Suppressor macrophage treated with lipopolysaccharide for 4 hours (primary cell): ENCODE results near the gene TMED5.
"Not testable (repeated sequence)": the region's sequence is repeated elsewhere in the genome, so short reads cannot be mapped to it uniquely, and the experiment has no call there.

Experiments
- DNase-seq: peaks from one replicate; pipeline ENCODE4 v3.0.0-alpha.2; 2020

The TMED5 gene

DNA sequence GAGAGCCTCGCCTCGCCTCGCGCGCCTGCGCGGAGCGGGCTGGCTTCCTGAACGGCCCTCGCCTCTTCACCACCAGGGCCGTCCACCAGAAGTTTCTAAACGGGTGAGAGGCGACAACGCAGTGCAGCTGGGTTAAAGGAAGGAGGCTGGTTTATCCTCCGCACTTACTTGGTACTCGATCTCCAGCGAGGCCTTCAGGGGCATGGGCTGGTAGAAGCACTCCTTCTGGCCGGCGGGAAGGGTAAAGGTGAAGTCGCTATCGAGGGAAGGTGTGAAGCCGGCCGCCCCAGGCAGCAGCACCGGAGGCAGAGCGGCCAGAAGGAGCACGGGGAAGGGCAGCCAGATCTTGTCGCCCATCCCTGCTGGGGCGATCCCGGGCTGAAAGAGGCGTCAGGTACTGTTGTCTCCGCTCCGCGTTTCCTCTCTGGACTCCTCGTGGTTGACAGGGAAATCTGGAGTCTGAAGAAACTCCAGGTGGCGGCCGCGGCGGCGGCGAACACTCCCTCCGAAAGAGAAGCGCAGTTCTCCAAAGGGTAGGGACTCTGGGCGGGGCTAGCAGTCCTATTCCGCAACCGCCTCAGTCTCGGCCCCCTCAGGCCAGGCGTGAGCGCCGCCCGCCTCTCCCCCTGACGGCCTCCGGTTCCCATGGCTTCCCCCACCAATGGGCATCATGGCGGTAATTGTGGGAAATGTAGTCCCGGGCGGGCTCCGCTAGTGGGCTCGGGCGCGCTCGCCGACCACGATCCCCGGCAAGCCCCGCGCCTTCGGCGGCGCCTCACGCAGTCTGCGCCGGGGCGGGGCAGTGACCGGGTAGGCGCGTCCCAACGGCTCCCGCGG is at the start of gene TMED5:
TMED5 (minus strand) TSS at position 528 of the 837 bp plus-strand sequence; CDS start at position 357, 171 bp downstream.
- DNase-seq = peak; percentile 99

DNA sequence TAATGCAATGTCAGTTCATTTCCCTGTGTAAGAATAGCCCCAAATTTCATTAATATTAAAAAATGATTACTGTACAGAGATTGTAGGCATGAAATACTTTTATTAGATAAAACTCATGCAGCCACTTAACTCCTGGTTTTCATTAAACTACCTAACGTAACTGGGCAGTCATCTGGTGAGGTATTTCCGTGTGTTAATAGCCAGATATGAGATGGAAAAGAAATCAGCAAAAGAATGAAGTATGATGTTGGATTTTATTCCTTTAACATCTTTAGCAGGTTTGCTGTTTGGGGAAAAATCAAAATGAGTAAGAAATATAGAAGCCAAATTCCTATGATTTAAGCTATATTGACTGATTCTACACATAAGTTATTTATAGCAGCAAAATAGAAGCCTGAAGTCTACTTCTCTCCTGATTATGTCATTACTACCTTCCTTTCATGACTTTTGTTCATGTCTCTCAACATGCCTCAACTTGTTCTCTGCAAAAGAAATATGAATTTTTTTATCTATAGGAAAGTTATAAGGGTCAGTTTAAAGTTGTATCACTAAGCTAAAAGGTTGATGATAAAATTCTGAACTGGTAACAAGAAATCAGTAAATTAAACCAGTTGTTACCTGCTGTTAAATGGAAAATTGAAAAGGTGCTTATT is 42.9 kb upstream of the TMED5 start:
- DNase-seq = no peak

DNA sequence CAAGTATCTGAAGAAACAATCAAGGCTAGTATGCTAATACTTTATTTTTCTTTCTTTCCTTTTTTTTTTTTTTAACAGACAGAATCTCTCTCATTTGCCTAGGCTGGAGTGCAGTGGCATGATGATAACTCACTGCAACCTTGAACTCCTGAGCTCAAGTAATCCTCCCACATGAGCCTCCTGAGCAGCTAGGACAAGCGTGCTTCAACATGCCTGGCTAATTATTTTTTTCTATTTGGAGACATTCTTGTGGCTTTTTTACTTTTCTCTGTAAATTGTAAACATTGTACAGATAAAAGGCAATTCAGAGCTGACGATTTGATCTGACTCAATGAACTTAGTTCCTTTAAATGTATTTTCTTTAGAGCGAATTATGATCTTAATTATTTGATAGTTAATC is 41.7 kb upstream of the TMED5 start:
- no peak for DNase-seq

DNA sequence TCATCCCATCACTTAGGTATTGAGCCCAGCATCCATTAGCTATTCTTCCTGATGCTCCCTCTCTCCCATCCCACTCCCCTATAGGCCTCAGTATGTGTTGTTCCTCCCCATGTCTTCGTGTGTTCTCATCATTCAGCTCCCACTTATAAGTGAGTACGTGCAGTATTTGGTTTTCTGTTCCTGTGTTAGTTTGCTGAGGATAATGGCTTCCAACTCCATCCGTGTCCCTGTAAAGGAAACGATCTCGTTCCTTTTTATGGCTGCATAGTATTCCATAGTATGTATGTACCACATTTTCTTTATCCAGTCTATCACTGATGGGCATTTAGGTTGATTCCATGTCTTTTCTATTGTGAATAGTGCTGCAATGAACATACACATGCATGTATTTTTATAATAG is 40.5 kb upstream of the TMED5 start:
- DNase-seq = not testable (repeated sequence)

DNA sequence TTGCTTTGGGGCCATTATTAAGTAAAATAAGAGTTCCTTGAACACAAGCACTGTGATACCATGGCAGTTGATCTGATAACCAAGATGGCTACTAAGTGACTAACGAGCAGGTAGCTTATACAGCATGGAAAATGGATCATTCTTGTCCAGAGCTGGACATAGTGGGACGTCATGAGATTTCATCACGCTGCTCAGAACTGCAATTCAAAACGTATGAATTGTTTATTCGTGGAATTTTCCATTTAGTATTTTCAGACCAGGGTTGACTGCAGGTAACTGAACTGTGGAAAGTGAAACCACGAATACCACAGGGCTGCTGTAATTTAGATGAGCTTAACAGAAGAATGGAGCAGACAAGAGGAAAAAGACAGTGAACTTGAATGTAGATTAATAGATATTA is 39.2 kb upstream of the TMED5 start:
- no peak for DNase-seq

DNA sequence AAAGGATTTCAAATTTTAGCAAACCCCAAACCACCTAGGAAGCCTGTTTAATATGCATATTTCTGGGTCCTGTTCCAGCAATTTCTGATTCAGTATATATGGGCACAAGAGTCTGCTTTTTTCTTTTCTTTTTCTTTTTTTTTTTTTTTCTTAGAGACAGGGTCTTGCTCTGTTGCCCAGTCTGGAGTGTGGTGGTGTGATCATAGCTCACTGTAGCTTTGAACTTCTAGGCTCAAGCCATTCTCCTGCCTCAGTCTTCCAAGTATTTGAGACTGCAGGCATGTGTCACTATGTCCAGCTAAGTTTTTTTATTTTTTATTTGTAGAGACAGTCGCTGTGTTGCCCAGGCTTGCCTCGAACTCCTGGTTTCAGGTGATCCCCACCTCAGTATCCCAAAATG is 35.1 kb upstream of the TMED5 start:
- DNase-seq = no peak

DNA sequence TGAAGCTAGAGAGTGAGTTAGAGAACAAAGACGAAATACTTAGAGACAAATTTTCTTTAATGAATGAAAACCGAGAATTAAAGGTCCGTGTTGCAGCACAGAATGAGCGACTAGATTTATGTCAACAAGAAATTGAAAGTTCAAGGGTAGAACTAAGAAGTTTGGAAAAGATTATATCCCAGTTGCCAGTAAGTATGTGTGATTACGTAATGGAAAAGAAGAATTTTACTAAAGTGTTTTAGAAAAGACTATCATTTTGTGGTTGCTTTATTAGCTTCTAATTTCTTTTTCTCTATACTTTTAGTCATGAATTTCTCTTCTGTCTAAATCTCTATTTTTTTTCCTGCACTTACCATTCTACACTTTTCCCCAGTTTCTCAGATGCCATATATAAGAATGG is 27.0 kb upstream of the TMED5 start:
- no peak for DNase-seq

DNA sequence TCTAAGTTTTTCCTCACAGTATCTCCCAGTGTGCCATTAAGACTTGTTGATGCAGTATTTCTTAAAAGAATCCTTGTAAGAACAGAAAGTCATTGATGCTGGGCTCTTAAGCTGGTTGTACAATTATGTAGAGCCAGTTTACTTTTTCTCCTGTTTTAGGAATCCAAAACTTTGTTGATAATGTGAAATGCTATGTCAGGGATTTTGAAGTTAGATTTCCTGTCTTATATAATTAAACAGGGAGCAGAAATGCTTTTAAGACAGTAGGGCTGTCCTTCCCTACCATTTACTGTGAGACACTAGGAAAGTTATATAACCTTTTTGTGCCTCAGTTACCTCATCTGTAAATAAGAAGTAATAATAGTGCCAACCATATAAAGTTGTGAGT is 26.3 kb upstream of the TMED5 start:
- no peak for DNase-seq

DNA sequence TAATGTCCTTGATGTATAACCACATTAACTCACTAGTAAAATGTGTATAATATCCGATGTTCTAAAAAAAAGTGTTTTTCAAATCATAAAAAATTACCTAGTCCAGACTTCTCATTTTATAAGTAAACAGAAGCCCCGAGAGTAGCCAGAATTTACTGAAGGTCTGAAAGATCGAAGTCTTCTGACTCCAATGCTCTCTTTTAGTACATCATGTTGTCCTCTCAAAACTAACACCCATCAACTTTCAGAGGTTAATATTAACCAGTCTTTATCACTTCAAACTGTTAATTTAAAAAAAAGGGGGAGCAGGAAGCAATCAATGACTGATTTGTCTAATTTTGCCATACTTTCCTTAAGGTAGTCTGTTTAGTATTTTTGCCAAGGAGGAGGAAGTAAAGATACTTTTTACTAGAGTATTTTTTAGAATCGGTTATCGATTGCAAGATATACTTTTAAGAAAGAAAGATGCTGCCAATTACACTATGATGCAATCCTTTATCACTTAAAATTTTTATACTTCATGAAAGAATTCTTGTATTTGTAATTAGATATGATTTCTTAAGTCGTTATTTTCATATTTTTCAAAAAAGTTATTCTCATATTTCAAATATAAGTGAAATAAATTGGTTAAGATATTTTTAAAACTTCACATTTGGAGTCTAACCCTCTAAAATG is 25.8 kb upstream of the TMED5 start:
- no peak for DNase-seq

DNA sequence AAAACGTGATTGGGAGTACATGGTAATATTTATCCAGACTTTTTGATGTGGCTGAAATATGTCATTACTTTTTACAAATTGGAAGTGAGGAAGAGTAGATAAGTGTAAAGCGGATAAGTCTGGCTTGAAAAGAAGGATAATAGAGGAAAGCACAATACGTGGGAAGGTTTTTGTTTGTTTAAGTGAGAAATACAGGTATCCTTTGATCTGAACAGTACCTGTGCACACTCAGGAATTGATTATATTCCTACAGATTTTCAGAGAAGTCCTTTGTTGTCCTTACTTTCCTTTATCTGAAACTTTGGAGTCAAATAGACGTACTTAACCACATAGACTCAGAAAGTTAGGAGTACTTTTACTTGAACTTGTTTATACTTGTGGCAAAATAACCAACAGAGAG is 20.5 kb upstream of the TMED5 start:
- no peak for DNase-seq

DNA sequence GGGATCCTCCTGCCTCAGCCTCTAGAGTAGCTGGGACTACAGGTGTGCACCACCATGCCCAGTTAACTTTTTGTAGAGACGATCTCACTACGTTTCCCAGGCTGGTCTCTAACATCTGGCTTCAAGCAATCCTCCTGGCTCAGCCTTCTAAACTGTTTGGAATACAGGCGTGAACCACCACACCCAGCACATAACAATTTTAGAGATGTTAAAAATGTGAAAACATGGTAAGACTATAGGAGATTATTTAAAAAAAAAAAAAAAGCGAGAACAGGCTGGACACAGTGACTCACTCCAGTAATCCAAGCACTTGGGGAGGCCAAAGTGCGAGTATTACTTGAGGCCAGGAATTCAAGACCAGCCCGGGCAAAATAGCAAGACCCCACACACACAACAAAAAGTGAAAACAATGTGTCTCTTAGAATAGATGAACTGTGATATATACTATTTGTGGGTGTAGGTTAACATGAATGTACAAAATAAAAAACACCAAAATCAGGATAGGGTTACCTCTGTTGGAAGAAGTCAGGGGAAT is 19.9 kb upstream of the TMED5 start:
- DNase-seq = no peak

DNA sequence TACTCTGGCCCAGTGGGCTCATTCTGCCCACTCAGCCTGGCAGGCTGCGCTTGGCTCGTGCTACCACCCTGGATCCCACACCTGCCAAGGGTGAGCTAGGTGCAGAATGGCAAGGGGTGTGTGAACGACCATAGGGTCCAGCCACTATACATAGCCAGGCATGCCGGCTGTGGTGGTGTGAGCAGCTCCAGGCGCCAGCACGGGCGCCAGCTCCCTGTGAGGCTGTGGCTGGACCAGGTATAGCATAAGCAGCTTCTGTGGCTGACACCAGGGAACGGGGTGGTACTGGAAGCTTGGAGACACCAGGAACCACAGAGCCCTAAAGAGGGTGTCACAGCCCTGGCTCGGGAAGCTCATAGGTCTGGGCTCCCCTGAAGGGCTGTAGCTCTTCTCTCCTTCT is 18.9 kb upstream of the TMED5 start:
- DNase-seq = no peak

DNA sequence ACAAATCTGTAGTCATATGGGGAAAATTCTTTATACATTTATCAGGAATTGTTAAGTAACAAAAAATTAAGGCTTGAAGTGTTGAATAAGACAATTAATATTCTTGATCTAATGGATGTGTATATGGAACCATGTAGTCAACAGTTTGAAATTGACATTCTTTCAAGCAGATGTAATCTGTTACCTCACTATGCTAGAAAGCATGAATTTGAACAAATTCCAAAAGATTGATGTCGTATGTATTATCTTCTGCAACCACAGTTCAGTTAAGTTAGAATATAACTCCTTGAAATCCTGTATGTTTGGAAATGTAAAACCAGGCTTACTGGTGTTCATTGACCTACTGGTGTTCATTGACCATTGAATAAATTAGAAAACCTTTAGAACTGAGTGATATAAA is 16.4 kb upstream of the TMED5 start:
- DNase-seq = no peak

DNA sequence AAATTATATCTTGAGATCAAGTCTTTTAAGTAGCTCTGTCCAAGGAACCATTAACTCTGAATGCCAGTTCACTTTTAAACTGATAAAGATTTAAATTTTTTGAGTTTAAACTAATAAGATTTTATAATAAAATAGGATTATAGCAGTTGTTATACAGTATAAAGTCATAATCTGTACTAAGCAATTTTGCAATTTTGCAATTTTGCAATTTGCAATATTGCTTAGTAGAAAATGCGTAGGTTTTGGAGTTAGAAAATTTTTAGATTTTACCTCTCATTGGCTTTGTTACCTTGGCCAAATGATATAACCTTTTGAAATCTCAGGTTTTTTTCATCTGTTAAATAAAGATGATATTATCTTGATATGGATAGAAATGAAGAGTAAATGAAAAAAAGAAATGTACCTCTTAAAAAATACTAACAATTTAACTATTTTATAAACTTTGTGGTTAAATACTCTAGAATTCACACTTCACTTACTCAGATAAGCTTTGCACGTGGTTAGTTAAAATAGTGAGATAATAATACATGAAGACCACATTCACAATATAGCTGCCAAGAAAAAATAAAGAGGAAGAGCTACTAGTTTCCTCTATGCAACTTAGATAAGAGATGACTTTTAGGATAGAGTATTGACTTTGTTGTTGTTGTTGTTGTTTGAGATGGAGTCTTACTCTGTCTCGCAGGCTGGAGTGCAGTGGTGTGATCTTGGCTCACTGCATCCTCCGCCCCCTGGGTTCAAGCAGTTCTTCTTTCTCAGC is 14.2 kb upstream of the TMED5 start:
- DNase-seq = no peak

DNA sequence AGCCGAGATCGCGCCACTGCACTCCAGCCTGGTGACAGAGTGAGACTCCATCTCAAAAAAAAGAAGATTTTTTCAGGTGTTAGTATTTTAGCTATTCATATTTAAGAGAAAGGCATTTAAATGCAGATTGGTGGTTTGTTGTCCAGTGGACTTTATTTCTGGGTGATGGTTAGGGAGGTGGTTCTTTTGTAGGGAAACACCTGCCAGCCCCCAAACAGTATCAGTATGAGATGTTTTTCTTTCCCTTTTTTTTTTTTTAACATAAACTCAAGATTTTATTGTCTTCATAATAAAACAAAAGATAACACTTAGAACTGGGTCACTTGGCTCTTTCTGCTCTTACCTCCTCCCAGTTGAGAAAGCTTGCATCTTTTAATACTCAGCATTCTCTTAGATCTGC is 10.2 kb upstream of the TMED5 start:
- no peak for DNase-seq

DNA sequence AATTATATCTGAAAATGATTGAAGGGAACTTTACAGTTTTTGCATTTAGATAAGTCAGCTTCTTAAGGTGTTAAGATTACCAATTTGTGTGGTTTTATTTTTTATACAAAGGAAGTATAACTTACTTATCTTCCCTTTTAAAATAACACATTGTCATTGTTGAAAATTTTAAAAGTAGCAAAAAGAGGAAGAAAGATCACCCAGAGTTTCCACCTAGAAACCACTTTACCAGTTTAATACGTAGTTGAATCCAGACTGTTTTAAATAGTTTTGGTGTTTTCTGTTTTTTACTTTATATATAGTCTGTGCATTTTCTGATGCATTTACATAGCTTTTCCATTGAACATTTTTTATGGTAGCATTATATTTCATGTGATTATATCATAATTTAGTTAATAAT is 6.5 kb upstream of the TMED5 start:
- DNase-seq = no peak

DNA sequence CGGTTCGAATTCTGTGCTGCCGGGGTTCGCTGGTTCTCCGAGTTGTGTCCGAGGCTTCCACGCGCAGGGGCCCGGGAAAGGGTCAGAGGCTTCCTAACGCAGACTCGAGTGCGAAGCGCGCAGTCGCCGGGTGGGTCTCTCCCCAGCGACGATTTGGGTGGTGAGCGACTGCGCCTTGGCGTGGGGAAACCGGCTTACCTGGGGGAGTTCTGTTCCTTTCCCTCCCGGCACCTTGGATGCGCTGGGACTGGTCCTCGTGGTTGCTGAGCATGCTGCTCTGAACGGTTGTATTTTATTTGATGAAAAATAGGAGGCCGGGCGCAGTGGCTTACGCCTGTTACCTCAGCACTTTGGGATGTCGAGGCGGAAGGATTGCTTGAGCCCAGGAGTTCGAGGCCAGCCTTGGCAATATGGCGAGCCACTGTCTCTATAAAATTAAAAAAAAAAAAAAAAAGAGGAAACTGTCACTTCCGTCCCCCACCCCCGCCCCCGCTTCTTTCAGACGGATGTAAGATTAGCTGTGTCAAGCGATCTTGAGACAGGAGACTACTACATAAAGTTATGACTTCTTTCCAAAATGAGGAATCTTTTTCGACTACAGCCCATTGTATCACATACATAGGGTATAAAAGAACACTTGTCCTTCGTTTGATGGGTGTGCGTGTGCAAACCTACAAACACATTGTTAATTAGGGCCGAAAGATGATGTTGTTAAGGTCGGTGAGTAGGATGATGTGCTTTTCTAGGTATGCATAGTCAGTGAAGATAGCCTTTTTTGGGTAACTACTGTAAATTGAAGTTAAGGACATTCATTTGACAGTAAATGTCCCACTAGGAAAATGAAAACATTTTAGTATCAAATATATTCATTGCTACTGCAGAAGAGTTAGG is 755 bp upstream of the TMED5 start, which contains the start of gene CCDC18:
CCDC18 (plus strand) TSS at position 2 of the 891 bp plus-strand sequence. CDS start 2,638 bp downstream, outside the sequence.
- DNase-seq = peak; percentile 68

DNA sequence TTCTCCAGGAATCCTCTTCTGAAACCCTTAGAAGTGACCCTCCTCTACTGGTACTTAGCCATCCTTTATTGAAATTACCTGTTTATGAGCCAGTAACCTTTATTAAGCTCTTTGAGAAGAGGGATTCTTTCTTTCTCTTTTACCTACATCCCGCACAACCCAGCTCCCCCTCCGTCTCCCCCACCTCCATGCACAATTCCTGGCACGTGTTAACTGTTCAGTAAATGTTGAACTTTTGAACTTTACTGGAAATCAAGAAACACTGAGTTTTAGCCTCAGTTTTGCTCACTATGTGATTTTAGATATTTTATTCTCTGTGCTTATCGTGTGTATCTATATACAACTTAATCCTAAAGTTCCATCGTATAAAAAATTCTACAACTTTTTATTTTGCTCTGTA is 1.8 kb downstream of the TMED5 start:
- no peak for DNase-seq

DNA sequence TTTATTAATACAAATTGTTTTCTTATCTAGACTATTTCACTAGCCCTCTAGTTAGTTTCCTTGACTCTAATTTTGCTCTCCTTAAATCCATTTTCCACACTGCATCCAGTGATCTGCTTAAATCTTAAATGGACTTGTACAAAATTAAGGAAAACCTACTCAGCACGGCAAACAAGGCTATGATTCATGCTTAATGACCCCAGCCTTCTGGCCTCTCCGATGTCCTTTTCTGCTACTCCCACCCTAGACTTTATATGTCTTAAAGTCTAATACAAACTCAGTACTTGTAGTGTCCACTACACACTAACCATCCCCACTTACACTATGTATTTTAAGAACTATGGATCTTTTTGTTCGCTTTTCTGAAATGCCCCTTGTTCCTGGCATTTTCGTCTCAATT is 2.2 kb downstream of the TMED5 start:
- DNase-seq = no peak

DNA sequence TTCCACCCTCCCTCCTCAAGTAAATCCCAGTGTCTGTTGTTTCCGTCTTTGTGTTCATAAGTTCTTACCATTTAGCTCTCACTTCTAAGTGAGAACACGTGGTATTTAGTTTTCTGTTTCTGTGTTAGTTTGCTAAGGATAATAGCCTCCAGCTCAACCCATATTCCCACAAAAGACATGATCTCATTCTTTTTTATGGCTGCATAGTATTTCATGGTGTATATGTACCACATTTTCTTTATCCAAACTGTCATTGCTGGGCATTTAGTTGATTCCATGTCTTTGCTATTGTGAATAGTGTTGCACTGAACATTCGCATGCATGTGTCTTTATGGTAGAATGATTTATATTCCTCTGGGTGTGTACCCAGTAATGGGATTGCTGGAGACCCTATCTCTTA is 5.6 kb downstream of the TMED5 start:
- not testable (repeated sequence) for DNase-seq

DNA sequence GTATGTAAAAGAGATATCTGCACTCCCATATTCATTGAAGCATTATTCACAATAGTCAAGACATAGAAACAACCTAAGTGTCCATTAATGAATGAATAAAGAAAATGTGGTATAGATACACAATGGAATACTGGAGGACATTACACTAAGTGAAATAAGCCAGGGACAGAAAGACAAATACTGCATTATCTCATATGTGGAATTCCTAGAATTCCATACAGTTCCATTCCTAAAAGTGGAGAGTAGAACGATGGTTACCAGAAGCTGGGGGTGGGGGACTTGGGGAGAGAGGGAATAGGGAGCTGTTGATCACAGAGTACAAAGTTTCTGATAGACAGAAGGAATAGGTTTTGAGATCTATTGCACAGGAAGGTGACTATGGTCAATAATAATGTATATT is 7.4 kb downstream of the TMED5 start:
- DNase-seq = no peak

DNA sequence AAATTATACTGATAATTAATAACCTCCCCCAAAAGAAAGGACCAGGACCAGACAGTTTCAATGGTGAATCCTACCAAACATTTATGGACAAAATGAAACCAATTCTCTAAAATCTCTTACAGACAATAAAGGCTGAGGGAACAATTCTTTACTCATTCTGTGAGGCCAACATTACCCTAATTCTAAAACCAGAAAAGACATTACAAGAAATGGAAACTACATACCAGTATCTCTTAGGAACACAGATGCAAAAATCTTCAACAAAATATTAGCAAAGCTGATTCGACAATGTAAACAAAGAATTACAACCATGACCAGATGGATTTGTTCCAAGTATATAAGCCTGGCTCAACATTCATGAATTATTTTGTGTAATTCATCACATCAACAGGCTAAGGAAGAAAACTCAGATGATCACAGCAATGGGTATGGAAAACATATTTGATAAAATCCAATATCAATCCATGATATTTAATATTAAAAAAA is 8.6 kb downstream of the TMED5 start:
- no peak for DNase-seq
